PC-9 (cell line): Measurements from ENCODE around the gene ATP10B.

Experiments
- EZH2 ChIP-seq: fragments of 200-600 bp; sonication (generic); IDR thresholded peaks from 2 replicates; pipeline ENCODE4 v1.8.0; 2017; ENCODE audit warnings: antibody characterized with exemption, low read depth
- TF ChIP-seq, protein P1 (sequence below): fragments of 200-600 bp; sonication (generic); conservative IDR thresholded peaks from 2 replicates; pipeline ENCODE4 v1.6.1; 2017; ENCODE audit warnings: mixed run types, antibody characterized with exemption, mild to moderate bottlenecking, moderate library complexity

GRCh38 chr5:160867976-160868375 is 16.0 kb upstream of the ATP10B start:
- TF ChIP-seq, protein P1, sequence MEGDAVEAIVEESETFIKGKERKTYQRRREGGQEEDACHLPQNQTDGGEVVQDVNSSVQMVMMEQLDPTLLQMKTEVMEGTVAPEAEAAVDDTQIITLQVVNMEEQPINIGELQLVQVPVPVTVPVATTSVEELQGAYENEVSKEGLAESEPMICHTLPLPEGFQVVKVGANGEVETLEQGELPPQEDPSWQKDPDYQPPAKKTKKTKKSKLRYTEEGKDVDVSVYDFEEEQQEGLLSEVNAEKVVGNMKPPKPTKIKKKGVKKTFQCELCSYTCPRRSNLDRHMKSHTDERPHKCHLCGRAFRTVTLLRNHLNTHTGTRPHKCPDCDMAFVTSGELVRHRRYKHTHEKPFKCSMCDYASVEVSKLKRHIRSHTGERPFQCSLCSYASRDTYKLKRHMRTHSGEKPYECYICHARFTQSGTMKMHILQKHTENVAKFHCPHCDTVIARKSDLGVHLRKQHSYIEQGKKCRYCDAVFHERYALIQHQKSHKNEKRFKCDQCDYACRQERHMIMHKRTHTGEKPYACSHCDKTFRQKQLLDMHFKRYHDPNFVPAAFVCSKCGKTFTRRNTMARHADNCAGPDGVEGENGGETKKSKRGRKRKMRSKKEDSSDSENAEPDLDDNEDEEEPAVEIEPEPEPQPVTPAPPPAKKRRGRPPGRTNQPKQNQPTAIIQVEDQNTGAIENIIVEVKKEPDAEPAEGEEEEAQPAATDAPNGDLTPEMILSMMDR, result no peak
- TF ChIP-seq EZH2, result no peak
